Hepatocyte (in vitro differentiated cells): ENCODE data around the gene FAH.

Experiments
- EZH2phosphoT487 ChIP-seq: fragments of 200-600 bp; sonication (generic); IDR thresholded peaks from one replicate; pipeline ENCODE4 v1.6.1; 2018; ENCODE audit warnings: antibody characterized with exemption, mild to moderate bottlenecking, low read depth, moderate library complexity; ENCODE audit not compliant: unreplicated experiment, severe bottlenecking
- TF ChIP-seq, protein P1 (sequence below): fragments of 200-600 bp; sonication (generic); IDR thresholded peaks from 2 replicates; pipeline ENCODE4 v1.5.1; 2016; ENCODE audit warnings: antibody characterized with exemption, mild to moderate bottlenecking; ENCODE audit not compliant: poor library complexity

DNA sequence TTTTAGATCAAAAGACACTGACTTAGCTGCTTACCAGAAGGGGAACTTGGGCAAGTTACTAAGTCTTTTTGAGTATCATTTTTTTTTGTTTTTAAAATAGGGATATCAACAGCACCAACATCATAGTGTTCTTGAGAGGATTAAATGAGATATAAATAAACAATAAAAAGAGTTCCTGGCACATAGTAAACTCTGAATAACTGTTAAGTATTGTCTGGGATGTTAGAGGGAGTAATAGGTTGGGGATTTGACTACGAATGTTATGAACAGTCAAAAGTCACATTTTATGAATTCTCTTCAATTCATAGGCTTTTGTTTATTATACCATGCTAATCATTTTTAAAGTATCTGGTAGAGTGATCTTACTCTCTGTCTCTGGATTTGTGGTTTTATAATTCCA, 37.8 kb upstream of the FAH start:
- TF ChIP-seq, protein P1, sequence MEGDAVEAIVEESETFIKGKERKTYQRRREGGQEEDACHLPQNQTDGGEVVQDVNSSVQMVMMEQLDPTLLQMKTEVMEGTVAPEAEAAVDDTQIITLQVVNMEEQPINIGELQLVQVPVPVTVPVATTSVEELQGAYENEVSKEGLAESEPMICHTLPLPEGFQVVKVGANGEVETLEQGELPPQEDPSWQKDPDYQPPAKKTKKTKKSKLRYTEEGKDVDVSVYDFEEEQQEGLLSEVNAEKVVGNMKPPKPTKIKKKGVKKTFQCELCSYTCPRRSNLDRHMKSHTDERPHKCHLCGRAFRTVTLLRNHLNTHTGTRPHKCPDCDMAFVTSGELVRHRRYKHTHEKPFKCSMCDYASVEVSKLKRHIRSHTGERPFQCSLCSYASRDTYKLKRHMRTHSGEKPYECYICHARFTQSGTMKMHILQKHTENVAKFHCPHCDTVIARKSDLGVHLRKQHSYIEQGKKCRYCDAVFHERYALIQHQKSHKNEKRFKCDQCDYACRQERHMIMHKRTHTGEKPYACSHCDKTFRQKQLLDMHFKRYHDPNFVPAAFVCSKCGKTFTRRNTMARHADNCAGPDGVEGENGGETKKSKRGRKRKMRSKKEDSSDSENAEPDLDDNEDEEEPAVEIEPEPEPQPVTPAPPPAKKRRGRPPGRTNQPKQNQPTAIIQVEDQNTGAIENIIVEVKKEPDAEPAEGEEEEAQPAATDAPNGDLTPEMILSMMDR, result no peak
- TF ChIP-seq EZH2phosphoT487, result no peak
